BLaER1 treated with 17β-estradiol and CSF1 and Interleukin-3, amounts not matched to agents 10 nM and 100 nM (cell line): ENCODE results near the gene ADPRH.

Source experiments
- H3K27ac ChIP-seq, 11 experiments: shearing (Covaris generic); formaldehyde crosslinking; 2 replicates each; pipeline ENCODE4 v1.8.1; 2022
- H3K27me3 ChIP-seq, 11 experiments: shearing (Covaris generic); formaldehyde crosslinking; 2 replicates each; pipeline ENCODE4 v1.8.1; 2022
- H3K36me3 ChIP-seq, 11 experiments: shearing (Covaris generic); formaldehyde crosslinking; 2 replicates each; pipeline ENCODE4 v1.8.1; 2022
- H3K4me1 ChIP-seq, 10 experiments: shearing (Covaris generic); formaldehyde crosslinking; 2 replicates each; pipeline ENCODE4 v1.8.1; 2022
- H3K4me2 ChIP-seq, 11 experiments: shearing (Covaris generic); formaldehyde crosslinking; 2 replicates each; pipeline ENCODE4 v1.8.1; 2022
- H3K4me3 ChIP-seq, 10 experiments: shearing (Covaris generic); formaldehyde crosslinking; 2 replicates each; pipeline ENCODE4 v1.8.1; 2022
- H3K9ac ChIP-seq, 11 experiments: shearing (Covaris generic); formaldehyde crosslinking; 2 replicates each; pipeline ENCODE4 v1.8.1; 2022
- H3K9me3 ChIP-seq, 11 experiments: shearing (Covaris generic); formaldehyde crosslinking; replicated peaks in 1 of 11; 2 replicates each; pipeline ENCODE4 v1.8.1; 2022
- H4K20me1 ChIP-seq, 11 experiments: shearing (Covaris generic); formaldehyde crosslinking; 2 replicates each; pipeline ENCODE4 v1.8.1; 2022
- Cebpa-rat ChIP-seq, 11 experiments: shearing (Covaris generic); IDR thresholded peaks; 2 replicates each; pipeline ENCODE4 v1.8.1; 2022

Gene ADPRH

DNA sequence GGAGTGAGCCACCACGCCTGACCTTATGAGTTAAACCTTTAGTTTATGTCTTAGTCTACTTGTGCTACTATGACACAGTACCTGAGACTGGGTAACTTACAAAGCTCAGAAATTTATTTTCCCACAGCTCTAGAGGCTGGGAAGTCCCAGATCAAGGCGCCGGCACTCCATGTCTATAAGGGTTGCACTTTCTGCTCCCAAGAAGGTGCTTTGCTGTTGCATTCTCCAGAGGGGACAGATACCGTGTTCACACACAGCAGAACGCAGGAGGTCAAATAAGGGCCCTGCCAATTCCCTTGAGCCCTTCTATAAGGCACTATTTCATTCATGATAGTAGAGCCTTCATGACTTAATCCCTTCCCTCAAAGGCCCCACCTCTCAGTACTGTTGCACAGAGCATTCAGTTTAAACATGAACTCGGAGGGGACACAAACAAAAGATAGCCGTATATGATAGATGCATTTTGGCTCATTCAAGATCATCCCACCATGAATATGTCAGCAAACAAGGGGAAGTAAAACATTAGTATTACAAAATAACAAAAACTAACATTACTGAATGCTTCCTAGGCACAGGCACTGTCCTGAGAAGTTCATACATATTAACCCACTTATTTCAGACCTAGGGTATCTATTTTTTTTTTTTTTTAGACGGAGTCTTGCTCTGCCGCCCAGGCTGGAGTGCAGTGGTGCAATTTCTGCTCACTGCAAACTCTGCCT is 44.9 kb downstream of the ADPRH start:
- H3K4me2 ChIP-seq: peak overlapping the region in 1 of 11 experiments; percentile 4; a peak in 1 of 22 replicates
- no peaks in the 10 kb centered on the region for H3K36me3 ChIP-seq
- H3K4me3 ChIP-seq: no peak overlapping the region
- no peak overlapping the region for H3K27ac ChIP-seq
- no peaks in the 10 kb centered on the region for H3K27me3 ChIP-seq
- H4K20me1 ChIP-seq: no peaks in the 10 kb centered on the region
- peaks cover 0 to 64% (median 0%) of the 10 kb centered on the region in 10 experiments; a peak in 9 of 20 replicates for H3K4me1 ChIP-seq
- H3K9ac ChIP-seq: no peak overlapping the region
- H3K9me3 ChIP-seq: no peaks in the 10 kb centered on the region
- no peak for TF ChIP-seq Cebpa-rat (IDR thresholded peaks at IDR 0.05)

DNA sequence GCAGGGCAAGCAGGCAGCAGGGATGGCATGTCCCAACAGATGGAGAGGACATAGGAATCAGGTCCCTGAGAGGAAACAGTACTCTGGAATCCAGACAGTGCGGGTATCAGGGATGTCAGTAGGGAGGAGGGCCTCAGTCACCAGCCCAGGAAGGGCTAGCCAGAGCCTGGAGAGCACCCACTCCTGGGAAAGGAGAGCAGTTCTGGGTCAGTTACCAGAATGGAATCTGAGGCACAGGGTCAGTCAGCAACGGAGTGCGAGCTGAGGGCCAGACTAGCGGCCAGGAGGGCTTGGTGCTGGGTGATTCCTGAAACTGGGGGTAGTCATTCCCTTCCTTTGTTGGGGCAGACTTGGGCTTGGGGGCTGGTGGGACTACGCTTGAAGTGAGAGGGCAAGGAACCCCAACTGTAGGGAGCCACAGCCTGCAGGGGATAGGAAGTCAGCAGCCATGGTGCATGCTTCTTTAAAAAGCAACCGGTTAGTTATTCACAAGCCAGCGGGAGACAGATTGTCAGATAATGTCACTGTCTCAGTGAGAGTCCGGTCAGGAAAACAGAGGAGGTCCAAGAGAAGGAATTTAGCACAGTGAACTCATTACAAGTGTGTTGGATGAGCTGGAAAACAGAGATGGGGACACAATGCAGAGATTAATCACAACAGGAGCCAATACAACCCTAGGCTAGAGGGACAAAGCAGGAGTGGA is 46.3 kb downstream of the ADPRH start:
- Histone ChIP-seq H3K9me3 (no peaks in the 10 kb centered on the region), H3K9ac (no peak overlapping the region), H3K4me2 (peak overlapping the region in 3 of 11 experiments; percentile 75 to 86 (median 80); a peak in 5 of 22 replicates), H3K4me1 (peaks cover 0 to 79% (median 4%) of the 10 kb centered on the region in 10 experiments; a peak in 11 of 20 replicates), H3K27me3 (no peaks in the 10 kb centered on the region), H4K20me1 (no peaks in the 10 kb centered on the region), H3K36me3 (no peaks in the 10 kb centered on the region), H3K27ac (0 out of 22 replicates have a peak overlapping the region, but pooled peaks of 1 of the 11 experiments have one; percentile 8), H3K4me3 (no peak overlapping the region)
- TF ChIP-seq Cebpa-rat (IDR thresholded peaks at IDR 0.05): no peak

DNA sequence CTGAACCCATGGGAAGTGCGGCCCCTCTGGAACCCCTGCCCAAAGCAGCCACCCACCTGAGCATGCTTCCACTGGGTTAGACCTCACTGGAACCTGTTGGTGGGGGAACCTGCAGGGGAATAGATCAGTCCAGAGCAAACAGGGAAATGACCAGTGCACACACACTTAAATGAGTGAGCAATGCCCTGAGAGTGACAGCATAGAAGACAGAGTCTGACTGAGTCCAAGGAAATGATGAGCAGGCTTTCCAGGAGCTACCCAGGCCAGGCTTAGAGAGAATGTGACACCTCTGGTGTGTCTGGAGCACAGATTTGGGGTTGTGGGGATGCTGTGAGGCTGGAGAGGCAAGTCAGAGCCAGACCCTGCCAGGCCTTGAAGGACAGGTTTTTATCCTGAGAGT is 46.9 kb downstream of the ADPRH start:
- H3K27me3 ChIP-seq: no peaks in the 10 kb centered on the region
- no peak for TF ChIP-seq Cebpa-rat (IDR thresholded peaks at IDR 0.05)
- no peaks in the 10 kb centered on the region for H4K20me1 ChIP-seq
- H3K4me2 ChIP-seq: peak overlapping the region in 3 of 11 experiments; percentile 75 to 86 (median 80); a peak in 6 of 22 replicates
- peak overlapping the region in 2 of 11 experiments; percentile 74 to 76; a peak in 2 of 22 replicates for H3K27ac ChIP-seq
- no peak overlapping the region for H3K9ac ChIP-seq
- H3K4me1 ChIP-seq: peaks cover 0 to 84% (median 7%) of the 10 kb centered on the region in 10 experiments; a peak in 11 of 20 replicates
- H3K36me3 ChIP-seq: no peaks in the 10 kb centered on the region
- H3K9me3 ChIP-seq: no peaks in the 10 kb centered on the region
- H3K4me3 ChIP-seq: no peak overlapping the region

DNA sequence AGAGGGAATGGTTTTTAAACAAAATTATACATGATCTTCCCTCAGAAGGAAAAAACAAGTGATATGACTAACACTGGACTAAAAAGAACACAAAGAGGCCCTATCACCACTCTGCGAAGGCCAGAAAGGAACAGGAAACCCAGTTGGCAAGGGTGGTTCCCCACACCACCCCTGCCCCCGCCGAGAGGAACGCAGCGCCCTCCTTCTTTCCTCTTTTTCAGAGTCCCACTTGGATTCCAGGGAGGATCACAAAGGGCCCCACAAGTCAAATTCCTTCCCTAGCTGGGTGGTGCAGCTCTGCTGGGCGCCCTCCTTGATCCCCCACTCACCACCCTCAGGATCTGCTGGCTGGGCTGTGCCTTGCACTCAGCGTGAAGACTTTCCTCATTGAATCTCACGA is 48.2 kb downstream of the ADPRH start:
- peak overlapping the region in 2 of 11 experiments; percentile 41 to 52; a peak in 2 of 22 replicates for H3K9ac ChIP-seq
- no peaks in the 10 kb centered on the region for H4K20me1 ChIP-seq
- H3K4me1 ChIP-seq: peaks cover 0 to 87% (median 7%) of the 10 kb centered on the region in 10 experiments; a peak in 11 of 20 replicates
- no peaks in the 10 kb centered on the region for H3K36me3 ChIP-seq
- H3K9me3 ChIP-seq: no peaks in the 10 kb centered on the region
- no peaks in the 10 kb centered on the region for H3K27me3 ChIP-seq
- H3K27ac ChIP-seq: peak overlapping the region in 5 of 11 experiments; percentile 13 to 76 (median 53); a peak in 9 of 22 replicates
- peak overlapping the region in 4 of 11 experiments; percentile 43 to 86 (median 78); a peak in 8 of 22 replicates for H3K4me2 ChIP-seq
- no peak for TF ChIP-seq Cebpa-rat (IDR thresholded peaks at IDR 0.05)
- H3K4me3 ChIP-seq: no peak overlapping the region

DNA sequence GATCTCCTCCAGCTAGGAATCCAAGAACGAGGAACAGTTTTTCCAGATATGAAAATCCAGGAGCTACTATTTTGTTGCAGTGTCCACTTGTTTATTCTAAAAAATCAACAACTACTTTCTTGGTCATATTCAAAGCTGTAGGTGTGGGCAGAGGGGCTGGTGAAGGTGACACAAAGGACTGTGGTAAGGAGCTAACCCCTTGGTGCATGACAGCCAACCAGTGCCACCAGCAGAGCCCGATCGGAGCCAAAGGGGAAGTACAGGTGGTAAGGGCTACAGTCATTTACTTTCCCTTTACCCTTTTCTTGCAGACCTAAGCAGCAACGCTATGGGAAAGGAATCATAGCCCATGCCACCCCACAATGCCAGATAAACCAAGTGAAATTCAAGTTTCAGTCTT is 49.1 kb downstream of the ADPRH start:
- Histone ChIP-seq H3K36me3 (no peaks in the 10 kb centered on the region), H4K20me1 (no peaks in the 10 kb centered on the region), H3K4me3 (no peak overlapping the region), H3K4me2 (peak overlapping the region in 3 of 11 experiments; percentile 75 to 86 (median 80); a peak in 6 of 22 replicates), H3K4me1 (peaks cover 0 to 95% (median 7%) of the 10 kb centered on the region in 10 experiments; a peak in 11 of 20 replicates), H3K9ac (no peak overlapping the region), H3K27ac (peak overlapping the region in 3 of 11 experiments; percentile 53 to 76 (median 74); a peak in 4 of 22 replicates), H3K27me3 (no peaks in the 10 kb centered on the region), H3K9me3 (no peaks in the 10 kb centered on the region)
- no peak for TF ChIP-seq Cebpa-rat (IDR thresholded peaks at IDR 0.05)

DNA sequence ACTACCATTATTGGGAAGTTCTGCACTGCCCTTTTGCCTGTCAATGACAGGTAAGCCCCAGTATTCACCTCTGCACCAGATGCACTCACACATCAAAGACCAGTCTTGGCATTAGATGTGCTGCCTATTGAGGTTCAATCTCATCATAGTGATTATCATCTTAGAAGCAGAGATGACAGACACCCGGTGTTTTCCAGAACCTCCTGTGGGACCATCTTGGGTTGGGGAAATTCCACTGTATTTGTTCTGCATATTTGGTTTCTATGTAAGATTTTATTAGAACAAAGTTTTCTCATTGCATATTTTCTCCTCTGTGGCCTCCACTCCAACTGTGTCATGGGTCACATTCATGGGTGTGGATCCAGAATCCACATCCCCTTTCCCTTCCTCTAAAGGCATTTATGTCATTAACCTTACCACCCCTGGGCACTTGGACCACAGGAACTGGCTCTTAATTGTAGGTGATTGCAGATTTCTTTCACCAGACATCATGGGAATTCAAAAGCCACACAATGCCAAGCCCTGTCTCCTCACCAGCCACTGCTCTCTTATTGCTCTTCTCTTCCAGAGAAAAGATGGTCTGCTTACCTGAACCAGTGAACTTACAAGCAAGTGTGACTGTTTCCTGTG is 49.6 kb downstream of the ADPRH start:
- Histone ChIP-seq H3K4me1 (peaks cover 0 to 97% (median 7%) of the 10 kb centered on the region in 10 experiments; a peak in 11 of 20 replicates), H3K4me2 (peak overlapping the region in 3 of 11 experiments; percentile 75 to 86 (median 80); a peak in 6 of 22 replicates), H3K27me3 (no peaks in the 10 kb centered on the region), H3K36me3 (no peaks in the 10 kb centered on the region), H3K9ac (no peak overlapping the region), H4K20me1 (no peaks in the 10 kb centered on the region), H3K9me3 (no peaks in the 10 kb centered on the region), H3K4me3 (no peak overlapping the region), H3K27ac (peak overlapping the region in 3 of 11 experiments; percentile 34 to 76 (median 74); a peak in 5 of 22 replicates)
- no peak for TF ChIP-seq Cebpa-rat (IDR thresholded peaks at IDR 0.05)

DNA sequence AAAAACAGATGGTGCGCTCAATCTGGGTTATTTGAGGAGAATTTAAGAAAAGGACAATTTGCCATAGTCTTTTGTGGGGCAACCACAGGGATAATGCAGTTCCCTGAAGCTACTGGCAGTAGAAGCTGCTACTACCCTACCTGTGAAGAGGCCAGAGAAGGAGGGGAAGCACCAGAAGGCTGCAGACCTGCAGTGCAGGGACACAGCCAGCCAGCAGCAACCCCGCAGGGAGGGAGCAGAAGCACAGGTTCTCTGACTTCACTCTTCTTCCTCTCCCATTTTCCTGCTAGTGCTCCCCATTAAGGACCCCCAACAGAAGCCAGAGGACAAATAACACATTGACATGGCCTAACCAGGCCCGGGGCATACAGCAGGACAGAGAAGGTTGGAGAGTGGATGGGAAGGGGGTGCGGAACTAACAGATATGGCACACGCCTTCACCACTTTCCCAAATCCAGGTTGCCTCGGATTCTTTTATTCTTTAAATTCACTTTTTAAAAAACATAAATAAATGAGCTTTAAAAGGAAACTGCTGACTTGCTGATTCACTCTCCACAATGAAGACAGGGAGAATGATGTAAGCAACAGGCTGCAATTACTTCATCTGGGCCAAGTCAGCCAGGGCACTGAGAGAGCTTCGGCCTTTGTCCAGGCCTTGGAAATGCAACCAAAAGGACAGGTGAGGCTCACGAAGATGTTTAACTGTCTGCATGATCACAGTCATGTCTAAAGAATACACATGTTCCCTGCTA is 51.0 kb downstream of the ADPRH start:
- H4K20me1 ChIP-seq: no peaks in the 10 kb centered on the region
- no peak overlapping the region for H3K4me3 ChIP-seq
- no peaks in the 10 kb centered on the region for H3K36me3 ChIP-seq
- peaks cover 0 to 93% (median 7%) of the 10 kb centered on the region in 10 experiments; a peak in 11 of 20 replicates for H3K4me1 ChIP-seq
- H3K9ac ChIP-seq: peak overlapping the region in 1 of 11 experiments; percentile 21; a peak in 2 of 22 replicates
- no peaks in the 10 kb centered on the region for H3K9me3 ChIP-seq
- no peaks in the 10 kb centered on the region for H3K27me3 ChIP-seq
- TF ChIP-seq Cebpa-rat (IDR thresholded peaks at IDR 0.05): no peak
- H3K27ac ChIP-seq: peak overlapping the region in 3 of 11 experiments; percentile 34 to 50 (median 48); a peak in 5 of 22 replicates
- peak overlapping the region in 7 of 11 experiments; percentile 5 to 86 (median 62); a peak in 11 of 22 replicates for H3K4me2 ChIP-seq

DNA sequence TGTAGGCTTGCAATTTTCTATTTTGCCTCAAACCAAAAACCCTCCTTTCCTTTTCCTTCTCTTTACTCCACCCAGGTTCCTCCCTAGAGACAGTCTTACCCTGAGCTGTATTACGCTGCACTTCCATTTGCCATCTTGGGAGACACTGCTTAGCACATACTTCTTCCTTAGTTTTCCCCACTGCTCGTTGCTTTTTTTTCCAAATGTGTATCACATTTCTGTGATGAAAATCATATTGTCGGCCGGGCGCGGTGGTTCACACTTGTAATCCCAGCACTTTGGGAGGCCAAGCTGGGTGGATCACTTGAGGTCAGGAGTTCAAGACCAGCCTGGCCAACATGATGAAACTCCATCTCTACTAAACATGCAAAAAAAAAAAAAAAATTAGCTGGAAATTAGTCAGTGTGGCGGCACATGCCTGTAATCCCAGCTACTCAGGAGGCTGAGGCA is 51.6 kb downstream of the ADPRH start:
- Histone ChIP-seq H3K27ac (peak overlapping the region in 2 of 11 experiments; percentile 48 to 50; a peak in 4 of 22 replicates), H4K20me1 (no peaks in the 10 kb centered on the region), H3K4me1 (peaks cover 0 to 93% (median 7%) of the 10 kb centered on the region in 10 experiments; a peak in 11 of 20 replicates), H3K36me3 (no peaks in the 10 kb centered on the region), H3K4me2 (peak overlapping the region in 7 of 11 experiments; percentile 5 to 86 (median 62); a peak in 11 of 22 replicates), H3K9me3 (no peaks in the 10 kb centered on the region), H3K9ac (0 out of 22 replicates have a peak overlapping the region, but pooled peaks of 1 of the 11 experiments have one; percentile 21), H3K4me3 (no peak overlapping the region), H3K27me3 (no peaks in the 10 kb centered on the region)
- no peak for TF ChIP-seq Cebpa-rat (IDR thresholded peaks at IDR 0.05)
